SK-N-SH treated with all-trans-retinoic acid at 6 μM for 48 hours (cell line): ENCODE measurements around the gene PATE4.

Experiments used
- BACH2 ChIP-seq: fragments of 250-450 bp; sonication (Bioruptor Pico); IDR thresholded peaks from 2 replicates; pipeline ENCODE4 v1.9.0; 2021; ENCODE audit warnings: mild to moderate bottlenecking, borderline replicate concordance
- CREB5 ChIP-seq: fragments of 250-450 bp; sonication (Bioruptor Pico); IDR thresholded peaks from 2 replicates; pipeline ENCODE4 v1.5.1; 2020; ENCODE audit warnings: low read depth, mild to moderate bottlenecking, moderate library complexity
- CSDC2 ChIP-seq: fragments of 250-450 bp; sonication (Bioruptor Pico); IDR thresholded peaks from 2 replicates; pipeline ENCODE4 v1.5.0; 2020; ENCODE audit warnings: mild to moderate bottlenecking, moderate library complexity
- ESRRG ChIP-seq: fragments of 250-450 bp; sonication (Bioruptor Pico); IDR thresholded peaks from 2 replicates; pipeline ENCODE4 v1.6.1; 2021; ENCODE audit warnings: mild to moderate bottlenecking
- ISL1 ChIP-seq: fragments of 250-450 bp; sonication (Bioruptor Pico); IDR thresholded peaks from 2 replicates; pipeline ENCODE4 v2.1.2; 2022; ENCODE audit warnings: mild to moderate bottlenecking, moderate library complexity
- OSR1 ChIP-seq: fragments of 250-450 bp; sonication (Bioruptor Pico); IDR thresholded peaks from 2 replicates; pipeline ENCODE4 v1.8.0; 2022; ENCODE audit warnings: moderate library complexity, mild to moderate bottlenecking, inconsistent platforms
- PATZ1 ChIP-seq: fragments of 250-450 bp; sonication (Bioruptor Pico); IDR thresholded peaks from 2 replicates; pipeline ENCODE4 v1.8.0; 2020; ENCODE audit warnings: mild to moderate bottlenecking, moderate library complexity, borderline replicate concordance
- SNAI2 ChIP-seq: fragments of 250-450 bp; sonication (Bioruptor Pico); IDR thresholded peaks from 2 replicates; pipeline ENCODE4 v1.5.0; 2020; ENCODE audit warnings: mild to moderate bottlenecking, moderate library complexity
- TCF4 ChIP-seq: fragments of 250-450 bp; sonication (Bioruptor Pico); IDR thresholded peaks from 2 replicates; pipeline ENCODE4 v1.8.0; 2021; ENCODE audit warnings: mild to moderate bottlenecking, moderate library complexity, borderline replicate concordance
- TOX ChIP-seq: fragments of 250-450 bp; sonication (Bioruptor Pico); IDR thresholded peaks from 2 replicates; pipeline ENCODE4 v1.8.0; 2021; ENCODE audit warnings: mild to moderate bottlenecking, moderate library complexity, borderline replicate concordance
- TSHZ2 ChIP-seq: fragments of 250-450 bp; sonication (Bioruptor Pico); IDR thresholded peaks from 2 replicates; pipeline ENCODE4 v1.5.0; 2020; ENCODE audit warnings: mild to moderate bottlenecking, moderate library complexity
- ZFP3 ChIP-seq: fragments of 250-450 bp; sonication (Bioruptor Pico); IDR thresholded peaks from 2 replicates; pipeline ENCODE4 v1.5.0; 2020; ENCODE audit warnings: mild to moderate bottlenecking, moderate library complexity
- ZNF565 ChIP-seq: fragments of 450-650 bp; formaldehyde crosslinking; conservative IDR thresholded peaks from 2 replicates; pipeline ENCODE4 v1.5.0; 2020; ENCODE audit warnings: low read depth, mild to moderate bottlenecking, moderate library complexity

- TF ChIP-seq SNAI2 (CRISPR knock-in tag) (no peak), TCF4 (CRISPR knock-in tag) (no peak), OSR1 (CRISPR knock-in tag) (no peak), ZNF565 (no peak), BACH2 (no peak), TSHZ2 (CRISPR knock-in tag) (no peak), ESRRG (no peak), TOX (no peak), PATZ1 (CRISPR knock-in tag) (no peak), CREB5 (no peak), ZFP3 (CRISPR knock-in tag) (no peak), CSDC2 (no peak), ISL1 (CRISPR knock-in tag) (no peak)
Observed at GRCh38 chr11:125873881-125874555, 40.9 kb downstream of the PATE4 start.
